ENCODE measurements around the gene STK39. TPM values are rescaled to one million over a fixed set of nuclear protein-coding genes. Genes with fewer than 3 reads are reported as not detected.

STK39 gene
- total and polyA plus RNA-seq, 9 of the 15 experiments (the other 6 are each of a cell fraction or from before 2014, with no cell fraction given): 0.19 to 0.76 (median 0.51) TPM

GRCh38 chr2:167961536-167962048 lies 285.8 kb downstream of the STK39 start:
- Histone ChIP-seq H3K36me3 (ENCODE audit: control insufficient read depth, insufficient read depth, low read length) (no peaks in the 10 kb centered on the region), H3K9me3 (replicated peaks; ENCODE audit: control insufficient read depth, insufficient read depth, low read depth, low read length) (no peaks in the 10 kb centered on the region), H3K4me2 (ENCODE audit: insufficient read depth, low read length) (no peak overlapping the region), H3K79me2 (ENCODE audit: control insufficient read depth, insufficient read depth, low read length) (no peaks in the 10 kb centered on the region), H3K27ac (ENCODE audit: extremely low read depth, low read depth, low read length) (peak overlapping the region; percentile 55; the same call in 1 of the 3 replicates), H4K20me1 (replicated peaks; ENCODE audit: control insufficient read depth, insufficient read depth, low read length) (no peaks in the 10 kb centered on the region), H3K9ac (ENCODE audit: insufficient read depth in 1 of 2, low read depth in 2 of 2, low read length in 2 of 2) (peak overlapping the region in 1 of 2 experiments; percentile 35; a peak in 1 of 4 replicates), H2AFZ (ENCODE audit: low read depth, low read length) (peak overlapping the region; percentile 92), H3K27me3 (ENCODE audit: control insufficient read depth in 2 of 2, insufficient read depth in 2 of 2, low read length in 2 of 2) (no peaks in the 10 kb centered on the region), H3K9me1 (ENCODE audit: control insufficient read depth, insufficient read depth, low read length) (no peaks in the 10 kb centered on the region), H3K4me3 (no peak overlapping the region), H3K4me1 (replicated peaks in 1 of 2; ENCODE audit: control insufficient read depth in 2 of 2, insufficient read depth in 2 of 2, low read length in 2 of 2) (peaks cover 7 to 60% of the 10 kb centered on the region in 2 experiments; a peak in 4 of 5 replicates)
- ATAC-seq (peak; percentile 28), DNase-seq (ENCODE audit: extremely low read depth in 1 of 4, low spot score in 3 of 4) (peak in 1 of 4 experiments; percentile 39), FAIRE-seq (no peak)
- in situ Hi-C loops (cut with MboI): no loop called here
- ChIA-PET POLR2A (interaction anchor here (2.1 kb wide), 1 partner anchor 20 kb away, joined by 27 read pairs; no protein-coding TSS in a partner anchor), CTCF (ENCODE audit: low intra/inter-chr PET ratio) (interaction anchor here (0.9 kb wide), 1 partner anchor 158 kb away, joined by 4 read pairs; no protein-coding TSS in a partner anchor)
- WGBS (ENCODE audit: insufficient coverage, low coverage, missing lambda C conversion rate): 66% methylated on average over 3 of the region's 3 CpGs
- intact Hi-C loops (cut with micrococcal nuclease): loop anchor here (10.0 kb wide), 1 partner anchor 1427 kb away; no protein-coding TSS in a partner anchor
- no TSS peak for BruUV-seq (replicated peaks)
- no peak for TF ChIP-seq DPF2 (IDR thresholded peaks at IDR 0.05)
- no peak for TF ChIP-seq ZBTB8A (IDR thresholded peaks at IDR 0.05; ENCODE audit: partially characterized antibody)
- TF ChIP-seq ZKSCAN8 (CRISPR knock-in tag; IDR thresholded peaks at IDR 0.05): 0 out of 2 replicates have a peak, but pooled peaks have one; percentile 7
- no peak for TF ChIP-seq CREM (IDR thresholded peaks at IDR 0.05; ENCODE audit: low read depth)
- TF ChIP-seq SNIP1 (IDR thresholded peaks at IDR 0.05; ENCODE audit: low read depth): no peak
- peak; percentile 30; the same call in 1 of the 2 replicates for TF ChIP-seq CXXC5 (CRISPR knock-in tag; IDR thresholded peaks at IDR 0.05)
- TF ChIP-seq IFI16 (CRISPR knock-in tag; IDR thresholded peaks at IDR 0.05): no peak
- no peak for TF ChIP-seq YBX1 (IDR thresholded peaks at IDR 0.05)
- no peak for TF ChIP-seq ZNF324 (CRISPR knock-in tag; IDR thresholded peaks at IDR 0.05)
- TF ChIP-seq ZNF583 (CRISPR knock-in tag; IDR thresholded peaks at IDR 0.05): no peak
- no peak for TF ChIP-seq ZNF263 (CRISPR knock-in tag; IDR thresholded peaks at IDR 0.05; ENCODE audit: borderline replicate concordance)
- TF ChIP-seq ZNF280A (IDR thresholded peaks at IDR 0.05; ENCODE audit: low read depth, partially characterized antibody): no peak
- no peak for TF ChIP-seq CHD2 (IDR thresholded peaks at IDR 0.05; ENCODE audit: low read depth, low read length)
- TF ChIP-seq SMAD4 (CRISPR knock-in tag; conservative IDR thresholded peaks at IDR 0.05): no peak; the same call in 1 of the 2 replicates
- TF ChIP-seq ZNF507 (tag; conservative IDR thresholded peaks at IDR 0.05): no peak
- TF ChIP-seq WHSC1 (IDR thresholded peaks at IDR 0.05; ENCODE audit: low read length): no peak
- no peak for TF ChIP-seq SP2 (IDR thresholded peaks at IDR 0.05; ENCODE audit: extremely low read depth, low read depth, low read length, poor library complexity, severe bottlenecking)
- TF ChIP-seq ZBTB11 (CRISPR knock-in tag; IDR thresholded peaks at IDR 0.05): 0 out of 6 replicates have a peak, but pooled peaks of 1 of the 3 experiments have one; percentile 4
- no peak for TF ChIP-seq POU5F1 (IDR thresholded peaks at IDR 0.05; ENCODE audit: borderline replicate concordance, low read depth, low read length, partially characterized antibody)

Data from K562 (cell line).